Breast epithelium (tissue), 3 donors: ENCODE measurements around the gene AKT3.

Experiments
- CTCF ChIP-seq, 3 donors: fragments of 450-650 bp; IDR thresholded peaks; one replicate each; pipeline ENCODE4 v1.5.1; 2016 to 2017; ENCODE audit warnings: antibody characterized with exemption in 3 of 3, mild to moderate bottlenecking in 3 of 3, moderate library complexity in 3 of 3
- POLR2A ChIP-seq: fragments of 450-650 bp; IDR thresholded peaks from one replicate; pipeline ENCODE4 v1.6.1; 2016; ENCODE audit warnings: antibody characterized with exemption, mild to moderate bottlenecking, moderate library complexity
- POLR2AphosphoS5 ChIP-seq, 3 donors: sonication (generic); formaldehyde crosslinking; IDR thresholded peaks; one replicate each; pipeline ENCODE4 v1.6.1; 2017; ENCODE audit warnings: antibody characterized with exemption in 3 of 3

GRCh38 chr1:243553090-243553489, 297.0 kb downstream of the AKT3 start:
- TF ChIP-seq POLR2AphosphoS5 (IDR thresholded peaks at IDR 0.05) (no peak), CTCF (IDR thresholded peaks at IDR 0.05) (no peak), POLR2A (no peak)
